B cell (primary cell): Measurements from ENCODE around the gene STYXL1. TPM values are rescaled to one million over a fixed set of nuclear protein-coding genes. Genes with fewer than 3 reads are reported as not detected.

ENCODE experiments used
- ATAC-seq: fragments of 200-7000 bp; cut with Tn5 transposase; one replicate; pipeline ENCODE4 v1.10.0; 2021; ENCODE audit warnings: low read depth, mild to moderate bottlenecking, moderate number of reproducible peaks, moderate library complexity
- CTCF ChIA-PET: fragments of 350-600 bp; sonication (Branson Sonifier 250); formaldehyde crosslinking; loops from one replicate; lab custom pipeline; 2021; ENCODE audit warnings: antibody characterized with exemption, inconsistent platforms; lab: Charles Lee
- POLR2A ChIA-PET: fragments of 350-600 bp; sonication (Branson Sonifier 250); formaldehyde crosslinking; loops from one replicate; lab custom pipeline; 2021; ENCODE audit warnings: antibody characterized with exemption; lab: Charles Lee
- DNase-seq: peaks from one replicate; pipeline ENCODE4 v3.0.0; 2013
- H2AFZ ChIP-seq: 2 replicates; pipeline ENCODE4 v1.6.1; 2012; ENCODE audit warnings: mild to moderate bottlenecking, low read depth, low read length; ENCODE audit not compliant: insufficient read depth, poor library complexity, severe bottlenecking
- H3K27ac ChIP-seq, 2 donors: 1 replicate in 1 of 2; 2 replicates in 1 of 2; pipeline ENCODE4 v1.5.1; 2012 to 2013; ENCODE audit warnings: low read length in 2 of 2, mild to moderate bottlenecking in 2 of 2, moderate library complexity in 1 of 2
- H3K27me3 ChIP-seq, 4 experiments: fragments of 200-600 bp in 1 of 4; sonication (generic) in 1 of 4; replicated peaks in 1 of 4; 1 replicate in 2 of 4; 2 replicates in 2 of 4; pipeline versions ENCODE4 v1.6.1 to v1.7.0; 2013 to 2016; ENCODE audit warnings: low read length in 3 of 4, mild to moderate bottlenecking in 2 of 4, mixed read lengths in 1 of 4, moderate library complexity in 1 of 4; ENCODE audit not compliant: insufficient read depth in 4 of 4, control insufficient read depth in 3 of 4; ENCODE audit errors: control extremely low read depth in 1 of 4
- H3K36me3 ChIP-seq, 2 experiments: replicated peaks in 1 of 2; 1 replicate in 1 of 2; 2 replicates in 1 of 2; pipeline versions ENCODE4 v1.6.1 to v1.7.1; 2013; ENCODE audit warnings: low read length in 1 of 2; ENCODE audit not compliant: insufficient read depth in 2 of 2, control insufficient read depth in 1 of 2; ENCODE audit errors: control extremely low read depth in 1 of 2, extremely low read depth in 1 of 2
- H3K4me1 ChIP-seq, 2 donors: fragments of 200-600 bp in 1 of 2; sonication (generic) in 1 of 2; 1 replicate in 1 of 2; 2 replicates in 1 of 2; pipeline versions ENCODE4 v1.5.1 to v1.6.1; 2013 to 2017; ENCODE audit warnings: low read length in 2 of 2; ENCODE audit not compliant: control insufficient read depth in 2 of 2, insufficient read depth in 2 of 2
- H3K4me2 ChIP-seq: replicated peaks from 2 replicates; pipeline ENCODE3; 2012; ENCODE audit warnings: mild to moderate bottlenecking, low read depth, low read length; ENCODE audit not compliant: poor library complexity, severe bottlenecking
- H3K4me3 ChIP-seq, 5 experiments: fragments of 200-600 bp in 1 of 5; sonication (generic) in 1 of 5; 1 replicate in 3 of 5; 2 replicates in 2 of 5; pipeline versions ENCODE4 v1.5.1 to v1.7.0; 2011 to 2016; ENCODE audit warnings: low read length in 4 of 5, mild to moderate bottlenecking in 4 of 5, low read depth in 2 of 5, control low read depth in 1 of 5, moderate library complexity in 1 of 5; ENCODE audit not compliant: insufficient read depth in 1 of 5; ENCODE audit errors: control extremely low read depth in 1 of 5, extremely low read depth in 1 of 5
- H3K79me2 ChIP-seq: fragments of 200-600 bp; sonication (generic); one replicate; pipeline ENCODE4 v1.6.0; 2016; ENCODE audit warnings: low read length; ENCODE audit not compliant: control insufficient read depth, insufficient read depth
- H3K9ac ChIP-seq: fragments of 200-600 bp; sonication (generic); 2 replicates; pipeline ENCODE4 v1.6.1; 2017; ENCODE audit warnings: mild to moderate bottlenecking, low read length, moderate library complexity
- H3K9me3 ChIP-seq, 3 donors: one replicate each; pipeline versions ENCODE4 v1.6.1 to v1.7.1; 2013; ENCODE audit warnings: low read length in 2 of 3; ENCODE audit not compliant: control insufficient read depth in 2 of 3, insufficient read depth in 1 of 3; ENCODE audit errors: control extremely low read depth in 1 of 3
- H4K20me1 ChIP-seq: 2 replicates; pipeline ENCODE4 v1.6.0; 2012; ENCODE audit warnings: mild to moderate bottlenecking, low read length; ENCODE audit not compliant: insufficient read depth, control insufficient read depth, poor library complexity, severe bottlenecking
- H3K27ac Mint-ChIP-seq: one replicate; pipeline ENCODE4 v1.8.0; 2021; ENCODE audit warnings: mixed read lengths
- H3K27me3 Mint-ChIP-seq: one replicate; pipeline ENCODE4 v1.8.0; 2021; ENCODE audit warnings: mixed read lengths
- H3K4me1 Mint-ChIP-seq: one replicate; pipeline ENCODE4 v1.8.0; 2021; ENCODE audit warnings: mixed read lengths
- H3K4me3 Mint-ChIP-seq: one replicate; pipeline ENCODE4 v1.8.0; 2021; ENCODE audit warnings: mixed read lengths
- H3K9me3 Mint-ChIP-seq: one replicate; pipeline ENCODE4 v1.8.0; 2022; ENCODE audit warnings: mixed read lengths; ENCODE audit not compliant: insufficient read depth
- CTCF ChIP-seq: fragments of 200-600 bp; IDR thresholded peaks from one replicate; pipeline ENCODE4 v1.8.0; 2022; ENCODE audit warnings: antibody characterized with exemption, mild to moderate bottlenecking
- EZH2 ChIP-seq: IDR thresholded peaks from 2 replicates; pipeline ENCODE4 v1.6.1; 2012; ENCODE audit warnings: borderline replicate concordance, low read depth, mild to moderate bottlenecking, moderate library complexity, low read length; ENCODE audit not compliant: insufficient read depth, poor library complexity, severe bottlenecking
- WGBS: methylation state at CpG from one replicate; pipeline ENCODE4 v1.1.5; 2013; ENCODE audit warnings: missing lambda C conversion rate; ENCODE audit not compliant: insufficient coverage; 5-methylcytosine and 5-hydroxymethylcytosine counted together
- intact Hi-C: fragments of 100-400 bp; cut with micrococcal nuclease; formaldehyde crosslinking; loops from one replicate; pipeline ENCODE4 v1.10.0; 2022
- polyA plus RNA-seq: library from polyadenylated mRNA; depleted of rRNA; stranded (reverse); fragments of >200 nt; gene quantifications from 2 replicates; pipeline ENCODE4 v1.2.3, GENCODE V29; 2012
- total RNA-seq, 2 donors: library from RNA; stranded (reverse); fragments of 120-200 nt in 1 of 2; gene quantifications; 1 replicate in 1 of 2; 2 replicates in 1 of 2; pipeline versions ENCODE4 v1.2.3 to v1.2.4, GENCODE V29; 2013 to 2022

The STYXL1 gene
- total and polyA plus RNA-seq, 2 donors (not counting 1 experiment from before 2014, with no cell fraction given): 15.2 to 29.3 TPM

DNA sequence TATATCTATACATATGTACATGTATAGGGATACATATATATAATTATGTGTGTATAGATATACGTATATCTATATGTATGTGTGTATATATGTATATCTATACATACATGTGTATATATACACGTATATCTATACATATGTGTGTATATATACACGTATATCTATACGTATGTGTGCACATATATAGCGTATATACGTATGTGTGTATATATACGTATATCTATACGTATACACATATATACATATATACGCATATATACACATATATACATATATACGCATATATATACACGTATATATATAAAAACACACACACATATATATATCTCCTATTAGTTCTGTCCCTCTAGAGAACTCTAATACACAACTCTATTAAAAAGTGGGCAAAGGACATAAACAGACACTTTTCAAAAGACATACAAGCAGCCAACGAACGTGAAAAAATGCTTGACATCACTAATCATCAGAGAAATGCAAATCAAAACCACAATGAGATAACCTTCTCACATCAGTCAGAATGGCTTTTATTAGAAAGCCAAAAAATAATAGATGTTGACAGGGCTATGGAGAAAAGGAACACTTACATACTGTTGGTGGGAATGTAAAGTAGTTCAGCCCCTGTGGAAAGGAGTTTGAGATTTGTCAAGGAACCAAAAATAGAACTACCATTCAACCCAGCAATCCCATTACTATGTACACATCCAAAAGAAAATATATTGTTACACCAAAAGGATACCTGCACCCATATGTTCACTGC, 31.4 kb downstream of the STYXL1 start:
- Histone ChIP-seq H3K4me2 (no peak overlapping the region), H3K4me3 (no peak overlapping the region), H3K27me3 (no peaks in the 10 kb centered on the region), H2AFZ (no peak overlapping the region), H3K4me1 (peaks cover 0 to 5% of the 10 kb centered on the region in 2 donors), H3K9me3 (no peaks in the 10 kb centered on the region), H4K20me1 (no peaks in the 10 kb centered on the region), H3K79me2 (no peaks in the 10 kb centered on the region), H3K36me3 (peaks cover 0 to 9% of the 10 kb centered on the region in 2 experiments), H3K27ac (no peak overlapping the region), H3K9ac (no peak overlapping the region)
- Mint-ChIP-seq H3K27ac (no peak overlapping the region), H3K4me1 (peaks cover 8% of the 10 kb centered on the region), H3K27me3 (no peaks in the 10 kb centered on the region), H3K9me3 (no peaks in the 10 kb centered on the region), H3K4me3 (no peak overlapping the region)
- ChIA-PET POLR2A (no interaction called here), CTCF (no interaction called here)
- TF ChIP-seq EZH2: no peak
- no peak for TF ChIP-seq CTCF
- WGBS: 45% methylated on average over 2 of the region's 13 CpGs
- intact Hi-C loops: no loop called here
- DNase-seq: no peak
- ATAC-seq: no peak

DNA sequence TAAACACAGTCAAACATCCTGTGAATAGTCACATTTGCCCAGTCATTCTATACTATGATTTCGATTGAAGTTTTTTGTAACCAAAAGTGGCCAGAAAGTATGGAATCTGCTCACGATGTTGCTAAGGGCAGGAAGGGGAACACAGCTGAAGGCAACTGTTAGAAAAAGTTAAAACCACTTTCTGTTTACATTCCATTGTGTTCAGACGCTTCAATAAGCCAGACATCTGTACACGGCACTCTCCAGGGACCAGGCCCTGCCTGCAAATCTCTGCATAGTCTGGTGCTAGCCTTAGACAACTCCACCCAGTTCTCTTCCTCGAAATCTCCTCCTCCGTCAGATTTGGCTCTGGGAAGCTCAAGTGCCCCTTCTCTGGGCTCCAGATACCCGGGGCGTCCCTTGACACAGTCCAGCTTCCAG, 36.3 kb downstream of the STYXL1 start:
- H3K27ac Mint-ChIP-seq: peak overlapping the region; percentile 23
- H3K9me3 Mint-ChIP-seq: no peaks in the 10 kb centered on the region

More for the DNA sequence above, 36.3 kb downstream of the STYXL1 start:
- Mint-ChIP-seq H3K4me3 (peak overlapping the region; percentile 3), H3K27me3 (no peaks in the 10 kb centered on the region), H3K4me1 (peaks cover 28% of the 10 kb centered on the region)
- Histone ChIP-seq H3K27ac (peak overlapping the region in 1 of 2 donors; percentile 29), H3K36me3 (no peaks in the 10 kb centered on the region), H3K79me2 (no peaks in the 10 kb centered on the region), H3K4me2 (no peak overlapping the region), H3K9me3 (no peaks in the 10 kb centered on the region), H2AFZ (no peak overlapping the region), H3K27me3 (no peaks in the 10 kb centered on the region), H3K4me3 (no peak overlapping the region), H3K9ac (no peak overlapping the region), H4K20me1 (no peaks in the 10 kb centered on the region), H3K4me1 (peaks cover 5 to 15% of the 10 kb centered on the region in 2 donors)
- intact Hi-C loops: no loop called here
- DNase-seq (no peak), ATAC-seq (peak; percentile 43)
- POLR2A ChIA-PET: no interaction called here
- no peak for TF ChIP-seq CTCF
- no peak for TF ChIP-seq EZH2
- CTCF ChIA-PET: no interaction called here
- 40% methylated on average over 7 of the region's 8 CpGs for WGBS
